Bronchial epithelial cell (primary cell): Measurements from ENCODE around the gene ZNF217. TPM values are rescaled to one million over a fixed set of nuclear protein-coding genes. Genes with fewer than 3 reads are reported as not detected.
"Not testable (repeated sequence)": the region's sequence is repeated elsewhere in the genome, so short reads cannot be mapped to it uniquely, and the experiment has no call there.

Source experiments
- DNase-seq: peaks from one replicate; pipeline ENCODE4 v3.0.0-alpha.2; 2010; ENCODE audit warnings: low read depth
- FAIRE-seq: peaks from 2 replicates; lab custom pipeline; 2011; peaks lifted over from hg19 to GRCh38; lab: Jason Lieb, UNC
- H3K27me3 ChIP-seq: 2 replicates; pipeline ENCODE4 v1.5.1; 2011; ENCODE audit warnings: low read length; ENCODE audit not compliant: control insufficient read depth, insufficient read depth
- H3K36me3 ChIP-seq: 2 replicates; pipeline ENCODE4 v1.5.1; 2011; ENCODE audit warnings: low read length; ENCODE audit not compliant: control insufficient read depth, insufficient read depth
- H3K4me3 ChIP-seq: 2 replicates; pipeline ENCODE4 v1.5.1; 2011; ENCODE audit warnings: mild to moderate bottlenecking, low read depth, low read length, control low read depth
- CTCF ChIP-seq: IDR thresholded peaks from 2 replicates; pipeline ENCODE4 v1.5.1; 2011; ENCODE audit warnings: mild to moderate bottlenecking, moderate library complexity, low read length, control low read depth, inconsistent platforms; ENCODE audit not compliant: insufficient read depth, severe bottlenecking
- total RNA-seq: library from RNA; depleted of rRNA; stranded (reverse); fragments of >200 nt; gene quantifications from 2 replicates; pipeline ENCODE4 v1.2.1, GENCODE V29; 2014

ZNF217 gene
- total RNA-seq, 1 donor from 2014 or later = 24.7 TPM

GRCh38 chr20:53533500-53533899 lies 60.1 kb downstream of the ZNF217 start:
- TF ChIP-seq CTCF = no peak
- H3K36me3 ChIP-seq = no peaks in the 10 kb centered on the region
- FAIRE-seq (no peak), DNase-seq (no peak)
- H3K4me3 ChIP-seq = no peak overlapping the region
- H3K27me3 ChIP-seq = no peaks in the 10 kb centered on the region

GRCh38 chr20:53532654-53533312 lies 60.9 kb downstream of the ZNF217 start:
- FAIRE-seq, H3K27me3 ChIP-seq, H3K4me3 ChIP-seq, DNase-seq, H3K36me3 ChIP-seq: not testable (repeated sequence)

GRCh38 chr20:53530440-53530839 lies 63.2 kb downstream of the ZNF217 start:
- Histone ChIP-seq H3K36me3 (no peaks in the 10 kb centered on the region), H3K4me3 (no peak overlapping the region)
- FAIRE-seq = no peak

GRCh38 chr20:53529658-53530057 lies 64.0 kb downstream of the ZNF217 start:
- Histone ChIP-seq H3K27me3 (no peaks in the 10 kb centered on the region), H3K4me3 (no peak overlapping the region), H3K36me3 (no peaks in the 10 kb centered on the region)
- FAIRE-seq = no peak
- no peak for DNase-seq
- no peak for TF ChIP-seq CTCF

More at GRCh38 chr20:53530440-53530839, 63.2 kb downstream of the ZNF217 start:
- no peaks in the 10 kb centered on the region for H3K27me3 ChIP-seq
- no peak for TF ChIP-seq CTCF
- DNase-seq = no peak

GRCh38 chr20:53527196-53527595 lies 66.4 kb downstream of the ZNF217 start:
- no peak for FAIRE-seq
- Histone ChIP-seq H3K27me3 (no peaks in the 10 kb centered on the region), H3K36me3 (no peaks in the 10 kb centered on the region), H3K4me3 (no peak overlapping the region)
- TF ChIP-seq CTCF = no peak
- no peak for DNase-seq

GRCh38 chr20:53524589-53525312 lies 68.9 kb downstream of the ZNF217 start:
- TF ChIP-seq CTCF = no peak
- Histone ChIP-seq H3K27me3 (no peaks in the 10 kb centered on the region), H3K4me3 (no peak overlapping the region), H3K36me3 (no peaks in the 10 kb centered on the region)
- FAIRE-seq (no peak), DNase-seq (no peak)

- H3K4me3 ChIP-seq, DNase-seq, H3K27me3 ChIP-seq, FAIRE-seq, H3K36me3 ChIP-seq: not testable (repeated sequence)
Measured at GRCh38 chr20:53523615-53524014, 70.0 kb downstream of the ZNF217 start.
